Transverse colon (tissue), 4 donors: ENCODE measurements around the gene BRIP1. TPM values are rescaled to one million over a fixed set of nuclear protein-coding genes. Genes with fewer than 3 reads are reported as not detected.
"Not testable (repeated sequence)": the region's sequence is repeated elsewhere in the genome, so short reads cannot be mapped to it uniquely, and the experiment has no call there.

Source experiments
- DNase-seq: peaks from one replicate; pipeline ENCODE4 v3.0.0-alpha.2; 2019
- H3K27ac ChIP-seq, 4 donors: fragments of 200-600 bp; sonication (generic); 2 replicates each; pipeline ENCODE4 v1.5.1; 2016 to 2018; ENCODE audit warnings: inconsistent platforms in 4 of 4
- H3K27me3 ChIP-seq: fragments of 200-600 bp; sonication (generic); 2 replicates; pipeline ENCODE4 v1.5.1; 2017; ENCODE audit warnings: inconsistent platforms
- H3K36me3 ChIP-seq, 4 donors: fragments of 200-600 bp; sonication (generic); 2 replicates each; pipeline ENCODE4 v1.5.1; 2017 to 2019; ENCODE audit warnings: inconsistent platforms in 4 of 4
- H3K4me1 ChIP-seq, 4 donors: fragments of 200-600 bp; sonication (generic); 2 replicates each; pipeline ENCODE4 v1.5.1; 2017 to 2020; ENCODE audit warnings: inconsistent platforms in 4 of 4
- H3K4me3 ChIP-seq, 4 donors: fragments of 200-600 bp; sonication (generic); 1 replicate in 1 of 4; 2 replicates in 3 of 4; pipeline versions ENCODE4 v1.5.1 to v1.6.1; 2017 to 2019; ENCODE audit warnings: inconsistent platforms in 4 of 4
- H3K9me3 ChIP-seq, 2 donors: fragments of 200-600 bp; sonication (generic); 2 replicates each; pipeline ENCODE4 v1.5.1; 2017 to 2019; ENCODE audit warnings: inconsistent platforms in 2 of 2
- CTCF ChIP-seq, 5 experiments: fragments of 200-600 bp in 3 of 5; fragments of 450-650 bp in 2 of 5; sonication (generic) in 3 of 5; IDR thresholded peaks; 1 replicate in 2 of 5; 2 replicates in 3 of 5; pipeline ENCODE4 v1.5.1; 2016 to 2017; ENCODE audit warnings: antibody characterized with exemption in 5 of 5, inconsistent platforms in 3 of 5, mild to moderate bottlenecking in 2 of 5, moderate library complexity in 1 of 5
- EP300 ChIP-seq: sonication (generic); formaldehyde crosslinking; IDR thresholded peaks from one replicate; pipeline ENCODE4 v1.6.1; 2017; ENCODE audit warnings: antibody characterized with exemption, low read depth
- POLR2A ChIP-seq: fragments of 450-650 bp; IDR thresholded peaks from one replicate; pipeline ENCODE4 v1.6.1; 2016; ENCODE audit warnings: antibody characterized with exemption, mild to moderate bottlenecking, moderate library complexity
- POLR2AphosphoS5 ChIP-seq, 3 donors: sonication (generic); formaldehyde crosslinking; IDR thresholded peaks; one replicate each; pipeline ENCODE4 v1.6.1; 2016; ENCODE audit warnings: antibody characterized with exemption in 3 of 3
- WGBS, 2 donors: methylation state at CpG; one replicate each; pipeline ENCODE4 v1.1.5; 2018; ENCODE audit warnings: low coverage in 1 of 2; 5-methylcytosine and 5-hydroxymethylcytosine counted together
- in situ Hi-C, 4 donors: fragments of 200-750 bp; cut with MboI; loops; one replicate each; pipeline versions ENCODE4 v1.15.0 to v1.15.1; 2017; ENCODE audit warnings: low sequenced_read_pairs in 3 of 4, low pct_ligation_motif_present in 1 of 4, low pct_unique_long_range_greater_than_20kb in 1 of 4
- intact Hi-C: fragments of 100-400 bp; cut with DNase I; formaldehyde crosslinking; loops from one replicate; pipeline ENCODE4 v1.15.1; 2023; ENCODE audit warnings: low total_unique reads
- total RNA-seq, 4 donors: library from RNA; depleted of rRNA; stranded (reverse); fragments of >200 nt; gene quantifications; one replicate each; pipeline ENCODE4 v1.1.0, GENCODE V29; 2016

The BRIP1 gene
- total RNA-seq, 4 donors from 2014 or later: 0.80 to 1.9 (median 1.2) TPM

GRCh38 chr17:61683466-61683865, 179.9 kb downstream of the BRIP1 start:
- in situ Hi-C loops: no loop called here
- intact Hi-C loops: no loop called here
- no peaks in the 10 kb centered on the region for H3K9me3 ChIP-seq
- H3K36me3 ChIP-seq: no peaks in the 10 kb centered on the region
- H3K4me3 ChIP-seq: no peak overlapping the region
- TF ChIP-seq EP300 (no peak), CTCF (IDR thresholded peaks at IDR 0.05) (no peak), POLR2A (no peak)
- no peak overlapping the region for H3K27ac ChIP-seq
- H3K4me1 ChIP-seq: no peaks in the 10 kb centered on the region
- DNase-seq: no peak
- 94 to 95% methylated on average over 2 of the region's 2 CpGs for WGBS, 2 donors
- H3K27me3 ChIP-seq: no peaks in the 10 kb centered on the region

DNA sequence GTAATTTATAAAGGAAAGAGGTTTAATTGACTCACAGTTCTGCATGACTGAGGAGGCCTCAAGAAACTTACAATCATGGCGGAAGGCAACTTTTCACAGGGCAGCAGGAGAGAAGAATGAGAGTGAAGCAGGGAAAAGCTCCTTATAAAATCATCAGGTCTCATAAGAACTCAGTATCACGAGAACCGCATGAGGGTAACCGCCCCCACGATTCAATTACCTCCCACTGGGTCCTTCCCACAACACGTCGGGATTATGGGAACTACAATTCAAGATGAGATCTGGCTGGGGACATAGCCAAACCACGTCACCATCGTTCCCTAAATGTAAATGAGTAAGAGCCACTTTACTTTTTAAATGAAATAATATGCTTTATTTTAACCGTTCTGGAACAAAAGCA, 182.4 kb downstream of the BRIP1 start:
- no peaks in the 10 kb centered on the region for H3K27me3 ChIP-seq

DNA sequence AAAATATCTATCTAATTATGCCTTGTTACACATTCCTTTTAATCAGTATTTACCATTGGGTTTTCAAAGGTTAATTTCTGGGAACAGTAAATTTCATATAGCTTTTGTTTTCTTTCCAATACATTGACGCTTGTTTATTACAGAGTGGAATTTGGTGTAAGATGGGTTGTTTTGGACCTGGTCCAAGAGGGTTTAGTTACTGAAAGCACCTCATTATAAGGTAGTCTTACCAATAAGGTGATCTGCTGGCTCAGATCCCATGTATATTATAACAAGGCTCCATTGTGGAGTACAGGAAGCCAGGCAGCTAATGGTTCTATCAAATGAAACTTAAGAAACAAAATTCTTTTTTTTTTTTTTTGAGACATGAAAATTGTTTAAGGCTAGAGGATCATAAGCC, 185.0 kb downstream of the BRIP1 start:
- no peak for DNase-seq
- no peaks in the 10 kb centered on the region for H3K27me3 ChIP-seq
- intact Hi-C loops: no loop called here

More for the DNA sequence above, 182.4 kb downstream of the BRIP1 start:
- intact Hi-C loops (no loop called here), in situ Hi-C loops (no loop called here)
- TF ChIP-seq POLR2AphosphoS5 (IDR thresholded peaks at IDR 0.05): no peak
- no peak for TF ChIP-seq POLR2A
- TF ChIP-seq CTCF (IDR thresholded peaks at IDR 0.05): no peak
- no peak for TF ChIP-seq EP300
- WGBS, 2 donors: 95 to 98% methylated on average over 6 to 10 of the region's 10 CpGs
- no peak overlapping the region for H3K4me3 ChIP-seq
- no peaks in the 10 kb centered on the region for H3K4me1 ChIP-seq
- no peak for DNase-seq
- H3K36me3 ChIP-seq: no peaks in the 10 kb centered on the region
- H3K27ac ChIP-seq: no peak overlapping the region
- no peaks in the 10 kb centered on the region for H3K9me3 ChIP-seq

GRCh38 chr17:61677150-61677811, 186.0 kb downstream of the BRIP1 start:
- WGBS, 2 donors: 79 to 90% methylated on average over 6 to 7 of the region's 7 CpGs
- H3K27ac ChIP-seq, intact Hi-C loops: not testable (repeated sequence)

More for the DNA sequence above, 185.0 kb downstream of the BRIP1 start:
- Histone ChIP-seq H3K27ac (no peak overlapping the region), H3K9me3 (no peaks in the 10 kb centered on the region), H3K36me3 (no peaks in the 10 kb centered on the region), H3K4me3 (no peak overlapping the region), H3K4me1 (no peaks in the 10 kb centered on the region)
- 63 to 85% methylated on average over 1 of the region's 1 CpG for WGBS, 2 donors
- in situ Hi-C loops: no loop called here
- TF ChIP-seq EP300 (no peak), CTCF (IDR thresholded peaks at IDR 0.05) (no peak), POLR2A (no peak), POLR2AphosphoS5 (IDR thresholded peaks at IDR 0.05) (no peak)

GRCh38 chr17:61676522-61676921, 186.8 kb downstream of the BRIP1 start:
- H3K4me1 ChIP-seq, H3K27ac ChIP-seq, H3K36me3 ChIP-seq, H3K27me3 ChIP-seq, H3K9me3 ChIP-seq, in situ Hi-C loops, H3K4me3 ChIP-seq, intact Hi-C loops, DNase-seq: not testable (repeated sequence)

More at GRCh38 chr17:61677150-61677811, 186.0 kb downstream of the BRIP1 start:
- H3K9me3 ChIP-seq, H3K36me3 ChIP-seq, in situ Hi-C loops, H3K27me3 ChIP-seq, H3K4me1 ChIP-seq, H3K4me3 ChIP-seq, DNase-seq: not testable (repeated sequence)

DNA sequence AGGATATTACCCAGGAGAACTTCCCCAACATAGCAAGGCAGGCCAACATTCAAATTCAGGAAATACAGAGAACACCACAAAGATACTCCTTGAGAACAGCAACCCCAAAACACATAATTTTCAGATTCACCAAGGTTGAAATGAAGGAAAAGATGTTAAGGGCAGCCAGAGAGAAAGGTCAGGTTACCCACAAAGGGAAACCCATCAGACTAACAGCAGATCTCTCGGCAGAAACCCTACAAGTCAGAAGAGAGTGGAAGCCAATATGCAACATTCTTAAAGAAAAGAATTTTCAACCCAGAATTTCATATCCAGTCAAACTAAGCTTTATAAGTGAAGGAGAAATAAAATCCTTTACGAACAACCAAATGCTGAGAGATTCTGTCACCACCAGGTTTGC, 188.7 kb downstream of the BRIP1 start:
- H3K4me3 ChIP-seq, H3K9me3 ChIP-seq, in situ Hi-C loops, intact Hi-C loops, DNase-seq, H3K27me3 ChIP-seq, H3K36me3 ChIP-seq, H3K4me1 ChIP-seq, H3K27ac ChIP-seq: not testable (repeated sequence)
- WGBS, 2 donors: 90 to 100% methylated on average over 2 of the region's 2 CpGs

DNA sequence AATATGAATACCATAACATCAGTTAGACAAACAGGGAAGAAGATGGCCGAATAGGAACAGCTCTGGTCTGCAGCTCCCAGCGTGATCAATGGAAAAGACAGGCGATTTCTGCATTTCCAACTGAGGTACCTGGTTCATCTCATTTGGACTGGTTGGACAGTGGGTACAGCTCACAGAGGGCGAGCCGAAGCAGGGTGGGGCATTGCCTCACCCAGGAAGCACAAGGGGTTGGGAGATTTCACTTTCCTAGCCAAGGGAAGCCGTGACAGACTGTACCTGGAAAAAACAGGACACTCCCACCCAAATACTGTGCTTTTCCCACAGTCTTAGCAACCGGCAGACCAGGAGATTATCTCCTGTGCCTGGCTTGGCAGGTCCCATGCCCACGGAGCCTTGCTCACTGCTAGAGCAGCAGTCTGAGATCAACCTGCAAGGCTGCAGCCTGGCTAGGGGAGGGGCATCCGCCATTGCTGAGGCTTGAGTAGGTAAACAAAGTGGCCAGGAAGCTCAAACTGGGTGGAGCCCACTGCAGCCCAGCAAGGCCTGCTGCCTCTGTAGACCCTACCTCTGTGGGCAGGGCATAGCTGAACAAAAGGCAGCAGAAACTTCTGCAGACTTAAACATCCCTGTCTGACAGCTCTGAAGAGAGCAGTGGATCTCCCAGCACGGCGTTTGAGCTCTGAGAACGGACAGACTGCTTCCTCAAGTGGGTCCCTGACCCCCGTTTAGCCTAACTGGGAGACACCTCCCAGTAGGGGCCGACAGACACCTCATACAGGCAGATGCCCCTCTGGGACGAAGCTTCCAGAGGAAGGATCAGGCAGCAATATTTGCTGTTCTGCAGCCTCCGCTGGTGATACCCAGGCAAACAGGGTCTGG, 190.1 kb downstream of the BRIP1 start:
- in situ Hi-C loops, H3K9me3 ChIP-seq, intact Hi-C loops, H3K36me3 ChIP-seq, H3K4me1 ChIP-seq, H3K27ac ChIP-seq, H3K27me3 ChIP-seq, H3K4me3 ChIP-seq: not testable (repeated sequence)
- peak; percentile 9 for DNase-seq
- 83 to 100% methylated on average over 1 to 15 of the region's 16 CpGs for WGBS, 2 donors
